Ramos (cell line): Measurements from ENCODE around the gene MS4A18.

ENCODE experiments used
- in situ Hi-C: fragments of 300-500 bp; cut with MboI; formaldehyde crosslinking; loops from one replicate; pipeline ENCODE4 v1.14.3; 2022; ENCODE audit warnings: low sequenced_read_pairs; ENCODE audit not compliant: unreplicated experiment

The MS4A18 gene

GRCh38 chr11:60782393-60783140 lies 58.0 kb downstream of the MS4A18 start:
- in situ Hi-C loops: no loop called here

GRCh38 chr11:60783141-60783484 lies 58.6 kb downstream of the MS4A18 start:
- in situ Hi-C loops: no loop called here

- in situ Hi-C loops: no loop called here
Measured at GRCh38 chr11:60783911-60784310, 59.4 kb downstream of the MS4A18 start.

- in situ Hi-C loops: no loop called here
Measured at GRCh38 chr11:60785136-60785535, 60.6 kb downstream of the MS4A18 start, which contains the start of gene MS4A10. Gene MS4A10 (plus strand): TSS chr11:60785333. CDS start chr11:60790336, 5,003 bp downstream.

- in situ Hi-C loops: no loop called here
Measured at GRCh38 chr11:60785806-60786361, 61.4 kb downstream of the MS4A18 start.

- in situ Hi-C loops: no loop called here
Measured at GRCh38 chr11:60786811-60787567, 62.5 kb downstream of the MS4A18 start.

GRCh38 chr11:60788401-60789125 lies 64.0 kb downstream of the MS4A18 start:
- in situ Hi-C loops: no loop called here

- in situ Hi-C loops: no loop called here
Measured at GRCh38 chr11:60790726-60791125, 66.2 kb downstream of the MS4A18 start.

- in situ Hi-C loops: no loop called here
Measured at GRCh38 chr11:60791153-60791933, 66.8 kb downstream of the MS4A18 start.

GRCh38 chr11:60792521-60792920 lies 68.0 kb downstream of the MS4A18 start:
- in situ Hi-C loops: no loop called here
